Measurements from ENCODE around the gene WNT9A.

WNT9A gene

DNA sequence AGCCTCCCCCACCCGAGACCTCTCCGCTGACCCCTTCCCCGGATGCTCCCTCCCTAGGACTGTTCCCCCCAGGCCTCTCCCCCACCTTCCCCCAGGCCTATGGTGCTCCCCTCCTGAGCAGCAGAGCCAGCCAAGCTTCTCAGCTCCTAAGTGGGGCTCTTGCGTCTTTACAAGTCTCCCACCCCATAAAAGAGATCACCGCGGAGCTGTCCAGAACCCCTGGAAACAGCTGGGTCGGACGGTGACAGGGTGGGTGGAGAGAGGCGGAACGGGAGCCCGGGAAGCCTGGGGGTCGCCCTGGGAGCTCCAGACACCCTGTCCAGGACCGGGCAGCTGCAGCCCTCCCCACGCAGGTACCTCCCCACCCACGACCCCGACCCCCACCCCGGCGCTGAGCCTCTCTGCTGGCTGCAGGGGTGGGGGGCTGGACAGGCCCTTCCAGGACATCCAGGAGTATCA is 61.2 kb downstream of the WNT9A start:
- TF ChIP-seq PATZ1 (CRISPR knock-in tag; IDR thresholded peaks at IDR 0.05; ENCODE audit: borderline replicate concordance) (no peak), GLIS3 (CRISPR knock-in tag; IDR thresholded peaks at IDR 0.05) (no peak)
- no peak for ATAC-seq

GRCh38 chr1:227885648-227886502 is 61.9 kb downstream of the WNT9A start:
- ATAC-seq, result no peak
- no peak for TF ChIP-seq ISL1 (CRISPR knock-in tag; IDR thresholded peaks at IDR 0.05)
- no peak for TF ChIP-seq PPARA (CRISPR knock-in tag; IDR thresholded peaks at IDR 0.05; ENCODE audit: borderline replicate concordance)
- no peak for TF ChIP-seq POU6F1 (CRISPR knock-in tag; IDR thresholded peaks at IDR 0.05; ENCODE audit: borderline replicate concordance, low read depth)
- TF ChIP-seq, protein P1, sequence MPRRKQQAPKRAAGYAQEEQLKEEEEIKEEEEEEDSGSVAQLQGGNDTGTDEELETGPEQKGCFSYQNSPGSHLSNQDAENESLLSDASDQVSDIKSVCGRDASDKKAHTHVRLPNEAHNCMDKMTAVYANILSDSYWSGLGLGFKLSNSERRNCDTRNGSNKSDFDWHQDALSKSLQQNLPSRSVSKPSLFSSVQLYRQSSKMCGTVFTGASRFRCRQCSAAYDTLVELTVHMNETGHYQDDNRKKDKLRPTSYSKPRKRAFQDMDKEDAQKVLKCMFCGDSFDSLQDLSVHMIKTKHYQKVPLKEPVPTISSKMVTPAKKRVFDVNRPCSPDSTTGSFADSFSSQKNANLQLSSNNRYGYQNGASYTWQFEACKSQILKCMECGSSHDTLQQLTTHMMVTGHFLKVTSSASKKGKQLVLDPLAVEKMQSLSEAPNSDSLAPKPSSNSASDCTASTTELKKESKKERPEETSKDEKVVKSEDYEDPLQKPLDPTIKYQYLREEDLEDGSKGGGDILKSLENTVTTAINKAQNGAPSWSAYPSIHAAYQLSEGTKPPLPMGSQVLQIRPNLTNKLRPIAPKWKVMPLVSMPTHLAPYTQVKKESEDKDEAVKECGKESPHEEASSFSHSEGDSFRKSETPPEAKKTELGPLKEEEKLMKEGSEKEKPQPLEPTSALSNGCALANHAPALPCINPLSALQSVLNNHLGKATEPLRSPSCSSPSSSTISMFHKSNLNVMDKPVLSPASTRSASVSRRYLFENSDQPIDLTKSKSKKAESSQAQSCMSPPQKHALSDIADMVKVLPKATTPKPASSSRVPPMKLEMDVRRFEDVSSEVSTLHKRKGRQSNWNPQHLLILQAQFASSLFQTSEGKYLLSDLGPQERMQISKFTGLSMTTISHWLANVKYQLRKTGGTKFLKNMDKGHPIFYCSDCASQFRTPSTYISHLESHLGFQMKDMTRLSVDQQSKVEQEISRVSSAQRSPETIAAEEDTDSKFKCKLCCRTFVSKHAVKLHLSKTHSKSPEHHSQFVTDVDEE (CRISPR knock-in tag; IDR thresholded peaks at IDR 0.05), result no peak
- TF ChIP-seq ZFP30 (CRISPR knock-in tag; IDR thresholded peaks at IDR 0.05), result no peak
- TF ChIP-seq RARB (CRISPR knock-in tag; IDR thresholded peaks at IDR 0.05), result no peak
- no peak for TF ChIP-seq CSRNP3 (CRISPR knock-in tag; IDR thresholded peaks at IDR 0.05)

DNA sequence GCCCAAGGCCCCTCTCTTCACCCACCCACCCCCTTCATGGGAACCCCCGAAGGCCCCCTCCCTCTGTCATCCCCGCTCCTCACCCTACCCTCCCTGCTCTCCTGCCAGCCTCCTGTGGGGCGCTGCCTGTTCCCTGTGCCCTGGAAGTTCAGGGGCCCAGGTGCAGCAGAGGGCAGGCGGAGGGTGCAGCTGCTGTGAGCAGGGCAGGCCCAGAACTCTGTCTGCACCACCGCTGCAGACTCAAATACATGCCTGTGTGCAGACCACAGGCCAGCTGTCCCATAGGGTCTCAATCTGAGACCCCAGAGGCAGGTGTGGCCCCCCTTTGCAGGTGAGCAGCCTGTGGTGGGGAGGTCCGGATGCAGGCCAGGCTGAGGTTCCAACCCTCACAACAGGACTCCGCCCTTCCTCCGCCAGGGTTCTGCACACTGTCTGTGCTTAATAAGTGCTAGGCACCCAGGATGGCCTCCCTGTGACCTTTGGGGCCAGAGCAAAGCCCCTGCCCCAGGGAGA is 62.5 kb downstream of the WNT9A start:
- ATAC-seq, result no peak
- no peak for TF ChIP-seq ESRRG (CRISPR knock-in tag; IDR thresholded peaks at IDR 0.05)
- TF ChIP-seq ARNTL (CRISPR knock-in tag; IDR thresholded peaks at IDR 0.05; ENCODE audit: borderline replicate concordance, low read depth), result no peak
- TF ChIP-seq POU6F1 (CRISPR knock-in tag; IDR thresholded peaks at IDR 0.05; ENCODE audit: borderline replicate concordance, low read depth), result no peak

DNA sequence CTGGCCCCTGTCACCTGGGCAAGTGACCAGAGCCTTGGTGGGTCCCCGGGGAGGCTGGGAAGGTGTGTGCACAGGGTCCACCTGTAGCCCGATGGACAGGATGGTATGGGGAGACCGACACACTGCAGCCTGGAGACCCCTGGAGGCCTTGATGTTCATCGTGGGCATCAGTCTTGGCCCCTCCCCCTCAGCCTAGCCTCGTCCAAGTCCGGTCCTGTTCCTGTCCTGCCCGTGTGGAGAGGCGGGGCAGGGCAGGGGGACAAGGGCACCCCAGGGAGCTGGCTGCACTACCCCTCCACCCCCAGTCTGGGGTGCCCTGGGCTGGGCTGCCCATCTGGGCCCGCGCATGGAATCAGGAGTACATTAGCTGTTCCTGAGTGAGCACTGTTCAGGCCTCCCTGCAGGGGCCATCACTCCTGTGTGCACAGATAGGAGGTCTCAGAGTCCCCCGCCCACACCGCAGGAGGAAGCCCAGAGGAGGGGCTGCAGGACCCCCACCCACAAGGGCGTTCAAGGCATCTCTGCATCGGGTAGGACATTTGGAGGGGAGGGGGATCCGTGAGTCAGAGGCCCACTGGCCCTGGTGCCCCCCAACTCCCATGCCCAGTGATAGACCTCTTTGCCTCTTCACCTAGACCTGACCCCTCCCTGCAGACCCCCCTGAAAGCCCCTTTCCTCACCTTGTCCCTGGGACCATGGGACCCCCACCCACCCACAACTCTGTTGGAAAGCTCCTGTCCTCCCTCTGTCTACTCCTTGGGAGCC is 63.2 kb downstream of the WNT9A start:
- no peak for ATAC-seq
- TF ChIP-seq ZC3H10 (CRISPR knock-in tag; IDR thresholded peaks at IDR 0.05), result no peak
- TF ChIP-seq TCF4 (CRISPR knock-in tag; IDR thresholded peaks at IDR 0.05; ENCODE audit: borderline replicate concordance), result no peak
- no peak for TF ChIP-seq ZNF8 (CRISPR knock-in tag; IDR thresholded peaks at IDR 0.05)
- no peak for TF ChIP-seq ESRRG (CRISPR knock-in tag; IDR thresholded peaks at IDR 0.05)
- TF ChIP-seq SNAI2 (CRISPR knock-in tag; IDR thresholded peaks at IDR 0.05), result no peak
- no peak for TF ChIP-seq PATZ1 (CRISPR knock-in tag; IDR thresholded peaks at IDR 0.05; ENCODE audit: borderline replicate concordance)
- no peak for TF ChIP-seq ZNF70 (CRISPR knock-in tag; IDR thresholded peaks at IDR 0.05)
- TF ChIP-seq CSRNP3 (CRISPR knock-in tag; IDR thresholded peaks at IDR 0.05), result no peak
- TF ChIP-seq RARB (CRISPR knock-in tag; IDR thresholded peaks at IDR 0.05), result no peak
- TF ChIP-seq CSDC2 (CRISPR knock-in tag; IDR thresholded peaks at IDR 0.05), result no peak
- no peak for TF ChIP-seq CREB5 (CRISPR knock-in tag; IDR thresholded peaks at IDR 0.05; ENCODE audit: low read depth)
